Endodermal cell (in vitro differentiated cells): ENCODE results near the gene TACC2. TPM values are rescaled to one million over a fixed set of nuclear protein-coding genes. Genes with fewer than 3 reads are reported as not detected.

Source experiments
- DNase-seq: peaks from one replicate; pipeline ENCODE4 v3.0.0-alpha.2; 2017
- H3K27ac ChIP-seq: 2 replicates; pipeline ENCODE4 v1.5.1; 2013; ENCODE audit warnings: mild to moderate bottlenecking, low read depth, low read length, moderate library complexity
- H3K27me3 ChIP-seq: 2 replicates; pipeline ENCODE4 v1.6.1; 2013; ENCODE audit warnings: mild to moderate bottlenecking, low read length, moderate library complexity; ENCODE audit not compliant: insufficient read depth, control insufficient read depth, poor library complexity, severe bottlenecking
- H3K36me3 ChIP-seq: 2 replicates; pipeline ENCODE4 v1.7.0; 2013; ENCODE audit warnings: mild to moderate bottlenecking, low read length, moderate library complexity; ENCODE audit not compliant: control insufficient read depth, insufficient read depth
- H3K4me1 ChIP-seq: one replicate; pipeline ENCODE4 v1.7.0; 2013; ENCODE audit warnings: low read length; ENCODE audit not compliant: control insufficient read depth, insufficient read depth
- H3K4me3 ChIP-seq: 2 replicates; pipeline ENCODE4 v1.5.1; 2013; ENCODE audit warnings: mild to moderate bottlenecking, low read length, moderate library complexity
- H3K9ac ChIP-seq: 2 replicates; pipeline ENCODE4 v1.6.1; 2013; ENCODE audit warnings: mild to moderate bottlenecking, low read length, moderate library complexity; ENCODE audit not compliant: poor library complexity, severe bottlenecking; ENCODE audit errors: extremely low read depth
- H3K9me3 ChIP-seq: 2 replicates; pipeline ENCODE4 v1.6.1; 2013; ENCODE audit warnings: mild to moderate bottlenecking, low read length, moderate library complexity; ENCODE audit not compliant: control insufficient read depth
- H3K27ac Mint-ChIP-seq: 2 replicates; pipeline ENCODE4 v1.8.0; 2020; ENCODE audit warnings: mixed read lengths
- H3K27me3 Mint-ChIP-seq: 2 replicates; pipeline ENCODE4 v1.8.0; 2021; ENCODE audit warnings: mild to moderate bottlenecking, mixed read lengths; ENCODE audit not compliant: insufficient read depth
- H3K36me3 Mint-ChIP-seq: 2 replicates; pipeline ENCODE4 v1.8.0; 2020; ENCODE audit warnings: low read depth, mixed read lengths
- H3K4me1 Mint-ChIP-seq: 2 replicates; pipeline ENCODE4 v1.8.0; 2020; ENCODE audit warnings: mixed read lengths
- H3K4me3 Mint-ChIP-seq: 2 replicates; pipeline ENCODE4 v1.8.0; 2020; ENCODE audit warnings: mild to moderate bottlenecking, moderate library complexity, mixed read lengths
- H3K9me3 Mint-ChIP-seq: 2 replicates; pipeline ENCODE4 v1.8.0; 2020; ENCODE audit warnings: mild to moderate bottlenecking, mixed read lengths
- CTCF ChIP-seq: fragments of 200-600 bp; sonication (generic); conservative IDR thresholded peaks from 2 replicates; pipeline ENCODE4 v1.5.0; 2021; ENCODE audit warnings: antibody characterized with exemption, mild to moderate bottlenecking
- WGBS, 2 experiments: methylation state at CpG; one replicate each; pipeline versions ENCODE4 v1.1.5 to v1.1.7; 2013; ENCODE audit warnings: missing lambda C conversion rate in 2 of 2, mixed read lengths in 1 of 2; ENCODE audit not compliant: insufficient coverage in 1 of 2, insufficient read length in 1 of 2; 5-methylcytosine and 5-hydroxymethylcytosine counted together
- total RNA-seq, 2 donors: library from RNA; stranded (reverse); fragmentation: NEBNext Ultra II Directional in 1 of 2; extraction: Animal tissue kit (Norgen Biotek cat#: 25700) in 1 of 2; gene quantifications; 2 replicates in 1 of 2; 3 replicates in 1 of 2; pipeline ENCODE4 v1.2.1, GENCODE V29; 2021

The TACC2 gene
- total RNA-seq, 2 donors from 2014 or later: 24.5 to 34.1 TPM

GRCh38 chr10:122113945-122114747 is 125.2 kb downstream of the TACC2 start:
- Mint-ChIP-seq H3K27ac (peak overlapping the region; percentile 71), H3K4me1 (peaks cover 34% of the 10 kb centered on the region), H3K4me3 (peak overlapping the region; percentile 67), H3K36me3 (no peaks in the 10 kb centered on the region), H3K27me3 (peaks cover 3% of the 10 kb centered on the region), H3K9me3 (no peaks in the 10 kb centered on the region)
- peak overlapping the region; percentile 95 for H3K9ac ChIP-seq
- no peaks in the 10 kb centered on the region for H3K27me3 ChIP-seq
- H3K4me3 ChIP-seq: peak overlapping the region; percentile 84
- H3K9me3 ChIP-seq: no peaks in the 10 kb centered on the region
- no peak for DNase-seq
- peaks cover 3% of the 10 kb centered on the region for H3K4me1 ChIP-seq
- no peak for TF ChIP-seq CTCF
- 69 to 84% methylated on average over 12 to 18 of the region's 18 CpGs for WGBS, 2 experiments
- H3K36me3 ChIP-seq: no peaks in the 10 kb centered on the region
- no peak overlapping the region for H3K27ac ChIP-seq

- DNase-seq: no peak
- H3K27me3 Mint-ChIP-seq: peaks cover 1% of the 10 kb centered on the region
- Histone ChIP-seq H3K9me3 (no peaks in the 10 kb centered on the region), H3K4me3 (no peak overlapping the region), H3K27ac (no peak overlapping the region), H3K27me3 (no peaks in the 10 kb centered on the region), H3K9ac (no peak overlapping the region), H3K4me1 (peaks cover 3% of the 10 kb centered on the region), H3K36me3 (no peaks in the 10 kb centered on the region)
- no peaks in the 10 kb centered on the region for H3K9me3 Mint-ChIP-seq
- peak overlapping the region; percentile 18 for H3K27ac Mint-ChIP-seq
- H3K36me3 Mint-ChIP-seq: no peaks in the 10 kb centered on the region
- peaks cover 34% of the 10 kb centered on the region for H3K4me1 Mint-ChIP-seq
- H3K4me3 Mint-ChIP-seq: no peak overlapping the region
- no peak for TF ChIP-seq CTCF
- WGBS, 2 experiments: 73 to 80% methylated on average over 2 to 4 of the region's 4 CpGs
These were observed 126.9 kb downstream of the TACC2 start for GRCh38 chr10:122115874-122116273.

- Histone ChIP-seq H3K36me3 (no peaks in the 10 kb centered on the region), H3K27me3 (no peaks in the 10 kb centered on the region), H3K9me3 (no peaks in the 10 kb centered on the region), H3K27ac (no peak overlapping the region), H3K9ac (no peak overlapping the region), H3K4me3 (no peak overlapping the region), H3K4me1 (peaks cover 3% of the 10 kb centered on the region)
- WGBS, 2 experiments: 73 to 77% methylated on average over 2 to 5 of the region's 5 CpGs
- TF ChIP-seq CTCF: no peak
- peaks cover 34% of the 10 kb centered on the region for H3K4me1 Mint-ChIP-seq
- DNase-seq: no peak
- H3K27ac Mint-ChIP-seq: peak overlapping the region; percentile 18
- H3K27me3 Mint-ChIP-seq: no peaks in the 10 kb centered on the region
- H3K9me3 Mint-ChIP-seq: no peaks in the 10 kb centered on the region
- no peak overlapping the region for H3K4me3 Mint-ChIP-seq
- H3K36me3 Mint-ChIP-seq: no peaks in the 10 kb centered on the region
These were observed 127.4 kb downstream of the TACC2 start for GRCh38 chr10:122116331-122116730.
